Astrocyte (in vitro differentiated cells and primary cell): ENCODE results near the gene IQGAP3. TPM values are rescaled to one million over a fixed set of nuclear protein-coding genes. Genes with fewer than 3 reads are reported as not detected.

Source experiments
- DNase-seq: peaks from one replicate; pipeline ENCODE4 v3.0.0-alpha.2; 2010; ENCODE audit warnings: low read depth
- FAIRE-seq: peaks from 2 replicates; lab custom pipeline; 2011; peaks lifted over from hg19 to GRCh38; lab: Jason Lieb, UNC
- H2AFZ ChIP-seq: 2 replicates; pipeline ENCODE4 v1.6.0; 2012; ENCODE audit warnings: low read depth, low read length, inconsistent platforms
- H3K27ac ChIP-seq: 2 replicates; pipeline ENCODE4 v1.5.1; 2011; ENCODE audit warnings: low read depth, low read length, inconsistent platforms
- H3K27me3 ChIP-seq: 2 replicates; pipeline ENCODE4 v1.6.0; 2011; ENCODE audit warnings: low read length, inconsistent platforms; ENCODE audit not compliant: insufficient read depth
- H3K36me3 ChIP-seq: 2 replicates; pipeline ENCODE4 v1.5.1; 2011; ENCODE audit warnings: low read length, inconsistent platforms; ENCODE audit not compliant: insufficient read depth
- H3K4me1 ChIP-seq: 2 replicates; pipeline ENCODE4 v1.5.1; 2011; ENCODE audit warnings: low read length, inconsistent platforms; ENCODE audit not compliant: insufficient read depth
- H3K4me2 ChIP-seq: 2 replicates; pipeline ENCODE4 v1.6.0; 2012; ENCODE audit warnings: low read length, inconsistent platforms
- H3K4me3 ChIP-seq: 2 replicates; pipeline ENCODE4 v1.5.1; 2011; ENCODE audit warnings: low read depth, mild to moderate bottlenecking, low read length, inconsistent platforms; ENCODE audit not compliant: insufficient read depth
- H3K79me2 ChIP-seq: 2 replicates; pipeline ENCODE4 v1.6.0; 2012; ENCODE audit warnings: mild to moderate bottlenecking, low read length, inconsistent platforms; ENCODE audit not compliant: insufficient read depth
- H3K9ac ChIP-seq: 2 replicates; pipeline ENCODE4 v1.6.0; 2012; ENCODE audit warnings: mild to moderate bottlenecking, low read length, inconsistent platforms
- H3K9me3 ChIP-seq: 2 replicates; pipeline ENCODE4 v1.5.1; 2012; ENCODE audit warnings: low read depth, mild to moderate bottlenecking, low read length, inconsistent platforms; ENCODE audit not compliant: insufficient read depth
- H4K20me1 ChIP-seq: 2 replicates; pipeline ENCODE4 v1.6.0; 2012; ENCODE audit warnings: low read length, inconsistent platforms; ENCODE audit not compliant: insufficient read depth
- H3K27ac Mint-ChIP-seq: one replicate; pipeline ENCODE4 v1.8.0; 2021; ENCODE audit warnings: mild to moderate bottlenecking, mixed read lengths; ENCODE audit not compliant: unreplicated experiment
- H3K27me3 Mint-ChIP-seq: one replicate; pipeline ENCODE4 v1.8.0; 2021; ENCODE audit warnings: low read depth, mixed read lengths; ENCODE audit not compliant: unreplicated experiment
- H3K36me3 Mint-ChIP-seq: one replicate; pipeline ENCODE4 v1.8.0; 2021; ENCODE audit warnings: low read depth, mixed read lengths; ENCODE audit not compliant: unreplicated experiment
- H3K4me1 Mint-ChIP-seq: one replicate; pipeline ENCODE4 v1.8.0; 2021; ENCODE audit warnings: low read depth, mixed read lengths; ENCODE audit not compliant: unreplicated experiment
- H3K4me3 Mint-ChIP-seq: one replicate; pipeline ENCODE4 v1.8.0; 2021; ENCODE audit warnings: mild to moderate bottlenecking, moderate library complexity, mixed read lengths; ENCODE audit not compliant: unreplicated experiment
- H3K9me3 Mint-ChIP-seq: one replicate; pipeline ENCODE4 v1.8.0; 2021; ENCODE audit warnings: mild to moderate bottlenecking, mixed read lengths; ENCODE audit not compliant: unreplicated experiment
- EZH2 ChIP-seq: IDR thresholded peaks from 2 replicates; pipeline ENCODE4 v1.6.1; 2012; ENCODE audit warnings: mild to moderate bottlenecking, low read length, inconsistent platforms; ENCODE audit not compliant: insufficient read depth
- total RNA-seq: library from RNA; stranded (reverse); gene quantifications from 2 replicates; pipeline ENCODE4 v1.2.1, GENCODE V29; 2021
- TF ChIP-seq, protein P1 (sequence below): IDR thresholded peaks from 2 replicates; pipeline ENCODE4 v1.5.1; 2011; ENCODE audit warnings: low read depth, mild to moderate bottlenecking, inconsistent platforms, low read length, moderate library complexity; ENCODE audit not compliant: insufficient read depth

Gene IQGAP3
- total RNA-seq, 1 donor from 2014 or later: 2.2 TPM

DNA sequence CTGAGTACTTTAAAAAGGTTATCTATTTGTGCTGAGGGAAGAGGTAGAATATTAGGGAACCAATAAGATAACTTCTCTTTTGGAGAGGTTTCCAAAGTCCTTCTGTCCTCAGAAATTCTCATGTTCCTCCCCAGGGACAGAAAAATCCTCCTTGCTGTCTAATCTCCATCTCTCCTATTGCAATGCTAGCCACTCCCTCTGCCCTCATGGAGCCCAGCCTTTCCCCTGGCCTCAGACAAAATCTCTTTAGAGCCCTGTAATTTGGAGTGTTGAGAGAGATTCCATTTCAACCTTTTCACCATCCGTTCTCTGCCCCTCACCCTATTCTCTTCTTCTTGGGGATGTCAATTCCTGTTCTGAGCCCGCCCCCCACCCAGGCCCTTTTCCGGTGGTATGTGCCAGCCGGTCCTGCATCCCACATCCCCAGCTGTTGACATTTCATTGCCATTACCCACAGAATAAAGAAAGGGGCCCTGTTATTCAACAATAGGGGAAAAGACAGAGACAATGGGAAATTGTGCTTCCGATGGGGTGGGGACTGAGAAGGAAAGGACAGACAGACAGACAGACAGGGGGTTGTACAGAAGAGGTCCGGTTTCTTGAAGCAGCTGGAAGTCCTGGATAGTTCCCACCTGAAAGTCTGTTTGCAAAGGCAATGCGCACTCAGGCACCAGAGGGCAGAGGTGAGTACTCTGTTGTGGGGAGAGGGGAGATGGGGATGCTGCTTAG lies 46.7 kb upstream of the IQGAP3 start, which contains the start of gene HAPLN2:
HAPLN2 (plus strand) TSS at position 563 of the 729 bp plus-strand sequence. CDS start 4,076 bp downstream, outside the sequence.
- no peak within 1 kb of the TSS for H3K4me3 Mint-ChIP-seq
- peaks cover 41% of the 10 kb centered on the region for H3K27me3 Mint-ChIP-seq
- no peak within 1 kb of the TSS for H3K9ac ChIP-seq
- no peaks in the 10 kb centered on the region for H3K36me3 ChIP-seq
- H4K20me1 ChIP-seq: no peaks in the 10 kb centered on the region
- H3K4me1 Mint-ChIP-seq: peaks cover 11% of the 10 kb centered on the region
- no peak for DNase-seq
- peak; percentile 8 for TF ChIP-seq EZH2
- TF ChIP-seq, protein P1, sequence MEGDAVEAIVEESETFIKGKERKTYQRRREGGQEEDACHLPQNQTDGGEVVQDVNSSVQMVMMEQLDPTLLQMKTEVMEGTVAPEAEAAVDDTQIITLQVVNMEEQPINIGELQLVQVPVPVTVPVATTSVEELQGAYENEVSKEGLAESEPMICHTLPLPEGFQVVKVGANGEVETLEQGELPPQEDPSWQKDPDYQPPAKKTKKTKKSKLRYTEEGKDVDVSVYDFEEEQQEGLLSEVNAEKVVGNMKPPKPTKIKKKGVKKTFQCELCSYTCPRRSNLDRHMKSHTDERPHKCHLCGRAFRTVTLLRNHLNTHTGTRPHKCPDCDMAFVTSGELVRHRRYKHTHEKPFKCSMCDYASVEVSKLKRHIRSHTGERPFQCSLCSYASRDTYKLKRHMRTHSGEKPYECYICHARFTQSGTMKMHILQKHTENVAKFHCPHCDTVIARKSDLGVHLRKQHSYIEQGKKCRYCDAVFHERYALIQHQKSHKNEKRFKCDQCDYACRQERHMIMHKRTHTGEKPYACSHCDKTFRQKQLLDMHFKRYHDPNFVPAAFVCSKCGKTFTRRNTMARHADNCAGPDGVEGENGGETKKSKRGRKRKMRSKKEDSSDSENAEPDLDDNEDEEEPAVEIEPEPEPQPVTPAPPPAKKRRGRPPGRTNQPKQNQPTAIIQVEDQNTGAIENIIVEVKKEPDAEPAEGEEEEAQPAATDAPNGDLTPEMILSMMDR: peak; percentile 23
- H3K9me3 ChIP-seq: no peaks in the 10 kb centered on the region
- FAIRE-seq: no peak
- no peak within 1 kb of the TSS for H2AFZ ChIP-seq
- H3K4me2 ChIP-seq: no peak within 1 kb of the TSS
- H3K27ac ChIP-seq: no peak within 1 kb of the TSS
- H3K79me2 ChIP-seq: no peaks in the 10 kb centered on the region
- peaks cover 47% of the 10 kb centered on the region for H3K27me3 ChIP-seq
- H3K9me3 Mint-ChIP-seq: no peaks in the 10 kb centered on the region
- no peaks in the 10 kb centered on the region for H3K4me1 ChIP-seq
- H3K4me3 ChIP-seq: no peak within 1 kb of the TSS
- H3K27ac Mint-ChIP-seq: no peak within 1 kb of the TSS
- H3K36me3 Mint-ChIP-seq: no peaks in the 10 kb centered on the region

DNA sequence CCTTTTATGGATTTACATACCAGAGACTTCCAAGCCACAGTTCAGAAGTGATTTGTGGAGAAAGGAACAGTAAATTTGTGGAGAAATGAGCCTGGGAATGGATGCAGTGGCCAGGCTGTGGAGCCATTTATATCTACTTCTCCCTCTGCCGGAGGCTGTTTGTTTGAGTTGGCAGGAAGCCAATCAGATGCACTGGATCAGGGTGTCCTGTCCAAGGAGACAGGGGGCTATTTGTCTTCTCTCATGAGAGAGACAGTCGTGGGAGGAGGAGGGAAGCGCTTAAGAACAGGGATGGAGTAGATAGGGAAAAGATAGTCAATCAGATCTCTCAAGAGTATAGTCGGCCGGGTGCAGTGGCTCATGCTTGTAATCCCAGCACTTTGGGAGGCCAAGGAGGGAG lies 44.1 kb upstream of the IQGAP3 start:
- Mint-ChIP-seq H3K4me1 (peaks cover 11% of the 10 kb centered on the region), H3K27ac (peak overlapping the region; percentile 23), H3K27me3 (peaks cover 29% of the 10 kb centered on the region), H3K9me3 (no peaks in the 10 kb centered on the region), H3K4me3 (peak overlapping the region; percentile 66), H3K36me3 (no peaks in the 10 kb centered on the region)
- no peak for FAIRE-seq
- H3K4me1 ChIP-seq: no peaks in the 10 kb centered on the region
- no peak overlapping the region for H3K9ac ChIP-seq
- peak; percentile 51 for DNase-seq
- no peak for TF ChIP-seq EZH2
- TF ChIP-seq, protein P1: no peak
- no peak overlapping the region for H3K27ac ChIP-seq
- peak overlapping the region; percentile 44 for H3K4me2 ChIP-seq
- no peak overlapping the region for H3K4me3 ChIP-seq
- no peaks in the 10 kb centered on the region for H3K36me3 ChIP-seq
- no peaks in the 10 kb centered on the region for H3K9me3 ChIP-seq
- H3K79me2 ChIP-seq: no peaks in the 10 kb centered on the region
- H3K27me3 ChIP-seq: peaks cover 41% of the 10 kb centered on the region
- H4K20me1 ChIP-seq: no peaks in the 10 kb centered on the region
- peak overlapping the region; percentile 13 for H2AFZ ChIP-seq

DNA sequence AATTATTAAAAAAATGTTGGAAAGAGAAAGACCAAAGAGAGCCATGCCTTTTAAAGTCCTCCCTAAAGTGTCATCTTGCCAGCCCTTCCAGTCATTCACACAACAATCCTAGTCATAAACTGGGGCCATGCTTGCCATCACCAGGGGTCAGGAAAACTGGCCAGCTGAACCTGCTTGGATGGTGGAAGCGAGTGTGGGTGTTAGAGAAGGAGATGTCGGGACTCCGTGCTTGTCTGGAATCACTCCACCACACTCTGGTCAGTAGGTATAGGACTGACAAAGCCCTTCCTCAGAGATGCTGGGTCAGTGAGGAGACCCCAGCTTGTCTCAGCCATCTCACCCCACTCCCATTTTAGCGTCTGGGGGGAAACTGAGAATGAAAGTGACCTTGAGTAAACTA lies 43.6 kb upstream of the IQGAP3 start:
- no peaks in the 10 kb centered on the region for H3K9me3 Mint-ChIP-seq
- H3K36me3 ChIP-seq: no peaks in the 10 kb centered on the region
- peak overlapping the region; percentile 13 for H2AFZ ChIP-seq
- no peaks in the 10 kb centered on the region for H3K9me3 ChIP-seq
- no peak for FAIRE-seq
- no peak overlapping the region for H3K4me3 Mint-ChIP-seq
- no peaks in the 10 kb centered on the region for H3K79me2 ChIP-seq
- DNase-seq: no peak
- H3K4me3 ChIP-seq: no peak overlapping the region
- H3K4me2 ChIP-seq: peak overlapping the region; percentile 44
- no peaks in the 10 kb centered on the region for H4K20me1 ChIP-seq
- no peaks in the 10 kb centered on the region for H3K4me1 ChIP-seq
- H3K27ac Mint-ChIP-seq: peak overlapping the region; percentile 34
- no peaks in the 10 kb centered on the region for H3K36me3 Mint-ChIP-seq
- no peak overlapping the region for H3K27ac ChIP-seq
- peaks cover 27% of the 10 kb centered on the region for H3K27me3 Mint-ChIP-seq
- H3K4me1 Mint-ChIP-seq: peaks cover 11% of the 10 kb centered on the region
- no peak overlapping the region for H3K9ac ChIP-seq
- TF ChIP-seq, protein P1: no peak
- TF ChIP-seq EZH2: no peak
- peaks cover 41% of the 10 kb centered on the region for H3K27me3 ChIP-seq
